ENCODE data around the gene TRAF3.

DNA sequence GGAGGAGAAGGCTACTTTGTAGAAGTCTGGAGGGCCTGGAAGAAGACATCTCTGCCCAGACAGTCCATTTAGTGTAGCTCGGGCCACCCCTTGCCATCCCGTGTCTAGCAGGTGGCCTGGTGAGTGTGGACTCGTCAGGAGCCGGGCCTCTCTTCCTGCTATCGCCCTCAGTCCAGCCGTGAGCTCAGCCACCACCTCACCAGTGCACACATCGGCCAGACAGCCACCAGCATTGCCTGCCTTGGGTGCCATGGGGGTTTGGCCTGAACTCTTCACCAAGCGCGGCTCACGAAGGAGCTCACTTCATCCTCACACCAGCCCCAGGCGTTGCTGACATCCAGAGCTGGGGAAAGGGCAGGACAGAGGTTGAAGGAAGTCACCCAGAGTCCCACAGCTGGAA, 19.6 kb upstream of the TRAF3 start:
- TF ChIP-seq, protein P1, sequence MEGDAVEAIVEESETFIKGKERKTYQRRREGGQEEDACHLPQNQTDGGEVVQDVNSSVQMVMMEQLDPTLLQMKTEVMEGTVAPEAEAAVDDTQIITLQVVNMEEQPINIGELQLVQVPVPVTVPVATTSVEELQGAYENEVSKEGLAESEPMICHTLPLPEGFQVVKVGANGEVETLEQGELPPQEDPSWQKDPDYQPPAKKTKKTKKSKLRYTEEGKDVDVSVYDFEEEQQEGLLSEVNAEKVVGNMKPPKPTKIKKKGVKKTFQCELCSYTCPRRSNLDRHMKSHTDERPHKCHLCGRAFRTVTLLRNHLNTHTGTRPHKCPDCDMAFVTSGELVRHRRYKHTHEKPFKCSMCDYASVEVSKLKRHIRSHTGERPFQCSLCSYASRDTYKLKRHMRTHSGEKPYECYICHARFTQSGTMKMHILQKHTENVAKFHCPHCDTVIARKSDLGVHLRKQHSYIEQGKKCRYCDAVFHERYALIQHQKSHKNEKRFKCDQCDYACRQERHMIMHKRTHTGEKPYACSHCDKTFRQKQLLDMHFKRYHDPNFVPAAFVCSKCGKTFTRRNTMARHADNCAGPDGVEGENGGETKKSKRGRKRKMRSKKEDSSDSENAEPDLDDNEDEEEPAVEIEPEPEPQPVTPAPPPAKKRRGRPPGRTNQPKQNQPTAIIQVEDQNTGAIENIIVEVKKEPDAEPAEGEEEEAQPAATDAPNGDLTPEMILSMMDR (IDR thresholded peaks at IDR 0.05): no peak
- TF ChIP-seq POLR2A (IDR thresholded peaks at IDR 0.05): no peak

Measured in thyroid gland (tissue), 4 donors.